Kidney epithelial cell (primary cell): ENCODE results near the gene TJAP1. TPM values are rescaled to one million over a fixed set of nuclear protein-coding genes. Genes with fewer than 3 reads are reported as not detected.
"Not testable (repeated sequence)": the region's sequence is repeated elsewhere in the genome, so short reads cannot be mapped to it uniquely, and the experiment has no call there.

Experiments used
- DNase-seq: peaks from one replicate; pipeline ENCODE4 v3.0.0-alpha.2; 2010; ENCODE audit warnings: low read depth
- H3K27me3 ChIP-seq: 2 replicates; pipeline ENCODE4 v1.6.0; 2011; ENCODE audit warnings: low read length; ENCODE audit not compliant: control insufficient read depth, insufficient read depth
- H3K36me3 ChIP-seq: 2 replicates; pipeline ENCODE4 v1.5.1; 2011; ENCODE audit warnings: low read length; ENCODE audit not compliant: control insufficient read depth, insufficient read depth
- H3K4me3 ChIP-seq: 2 replicates; pipeline ENCODE4 v1.5.1; 2011; ENCODE audit warnings: low read depth, mild to moderate bottlenecking, control low read depth, low read length
- CTCF ChIP-seq: IDR thresholded peaks from 2 replicates; pipeline ENCODE4 v1.5.1; 2011; ENCODE audit warnings: mild to moderate bottlenecking, moderate library complexity, low read length, control low read depth, inconsistent platforms; ENCODE audit not compliant: insufficient read depth, poor library complexity, severe bottlenecking
- total RNA-seq: library from RNA; depleted of rRNA; stranded (reverse); fragments of >200 nt; gene quantifications from 2 replicates; pipeline ENCODE4 v1.2.3, GENCODE V29; 2015

Gene TJAP1
- total RNA-seq, 1 donor from 2014 or later = 31.7 TPM

- no peak for TF ChIP-seq CTCF
- peak; percentile 34 for DNase-seq
- H3K4me3 ChIP-seq = peak overlapping the region; percentile 39
- H3K27me3 ChIP-seq = peaks cover 19% of the 10 kb centered on the region
- H3K36me3 ChIP-seq = peaks cover 2% of the 10 kb centered on the region
Measured at GRCh38 chr6:43454696-43455530, 22.5 kb upstream of the TJAP1 start.

GRCh38 chr6:43455531-43456428 lies 21.6 kb upstream of the TJAP1 start, which contains the start of gene DLK2:
Gene DLK2, minus strand, starts transcription at chr6:43455548. Its CDS starts 723 bp downstream, at chr6:43454825.
- H3K4me3 ChIP-seq = peak within 1 kb of the TSS; percentile 39
- DNase-seq = no peak
- TF ChIP-seq CTCF = no peak
- peaks cover 2% of the 10 kb centered on the region for H3K36me3 ChIP-seq
- H3K27me3 ChIP-seq = peaks cover 19% of the 10 kb centered on the region

- Histone ChIP-seq H3K36me3 (peaks cover 2% of the 10 kb centered on the region), H3K27me3 (peaks cover 24% of the 10 kb centered on the region), H3K4me3 (no peak overlapping the region)
- TF ChIP-seq CTCF = no peak
- DNase-seq = no peak
Measured at GRCh38 chr6:43457643-43458042, 19.7 kb upstream of the TJAP1 start.

GRCh38 chr6:43458154-43458553 lies 19.2 kb upstream of the TJAP1 start:
- DNase-seq, H3K36me3 ChIP-seq, H3K4me3 ChIP-seq: not testable (repeated sequence)
- H3K27me3 ChIP-seq = peaks cover 26% of the 10 kb centered on the region

- no peaks in the 10 kb centered on the region for H3K36me3 ChIP-seq
- no peak for DNase-seq
- no peak overlapping the region for H3K4me3 ChIP-seq
- TF ChIP-seq CTCF = no peak
- H3K27me3 ChIP-seq = peaks cover 28% of the 10 kb centered on the region
Measured at GRCh38 chr6:43459535-43459934, 17.8 kb upstream of the TJAP1 start.

GRCh38 chr6:43460032-43460431 lies 17.3 kb upstream of the TJAP1 start:
- Histone ChIP-seq H3K27me3 (peaks cover 24% of the 10 kb centered on the region), H3K4me3 (no peak overlapping the region), H3K36me3 (no peaks in the 10 kb centered on the region)
- TF ChIP-seq CTCF = no peak
- DNase-seq = no peak
